IMR-90 (cell line): Measurements from ENCODE around the gene OR13G1.

ENCODE experiments used
- BHLHE40 ChIP-seq: fragments of 150-350 bp; IDR thresholded peaks from 2 replicates; pipeline ENCODE4 v1.6.1; 2016; ENCODE audit warnings: mild to moderate bottlenecking, low read depth, low read length
- ELK1 ChIP-seq: fragments of 150-350 bp; IDR thresholded peaks from 2 replicates; pipeline ENCODE4 v1.6.1; 2016; ENCODE audit warnings: low read depth, mild to moderate bottlenecking, low read length, moderate library complexity, borderline replicate concordance
- MXI1 ChIP-seq: IDR thresholded peaks from 2 replicates; pipeline ENCODE4 v1.6.1; 2012; ENCODE audit warnings: low read depth, mild to moderate bottlenecking, low read length, moderate library complexity, borderline replicate concordance
- POLR2A ChIP-seq: IDR thresholded peaks from 2 replicates; pipeline ENCODE4 v1.6.1; 2012; ENCODE audit warnings: mild to moderate bottlenecking, low read depth, low read length
- RCOR1 ChIP-seq: IDR thresholded peaks from 2 replicates; pipeline ENCODE4 v1.6.1; 2012; ENCODE audit warnings: mild to moderate bottlenecking, low read length, improper control_type of control experiment; ENCODE audit not compliant: insufficient replicate concordance
- TF ChIP-seq, protein P1 (sequence below): conservative IDR thresholded peaks from 2 replicates; pipeline ENCODE4 v1.5.1; 2012; ENCODE audit warnings: mild to moderate bottlenecking, low read depth, low read length, improper control_type of control experiment

- TF ChIP-seq POLR2A (no peak), ELK1 (no peak), RCOR1 (no peak), BHLHE40 (no peak), MXI1 (no peak)
- TF ChIP-seq, protein P1, sequence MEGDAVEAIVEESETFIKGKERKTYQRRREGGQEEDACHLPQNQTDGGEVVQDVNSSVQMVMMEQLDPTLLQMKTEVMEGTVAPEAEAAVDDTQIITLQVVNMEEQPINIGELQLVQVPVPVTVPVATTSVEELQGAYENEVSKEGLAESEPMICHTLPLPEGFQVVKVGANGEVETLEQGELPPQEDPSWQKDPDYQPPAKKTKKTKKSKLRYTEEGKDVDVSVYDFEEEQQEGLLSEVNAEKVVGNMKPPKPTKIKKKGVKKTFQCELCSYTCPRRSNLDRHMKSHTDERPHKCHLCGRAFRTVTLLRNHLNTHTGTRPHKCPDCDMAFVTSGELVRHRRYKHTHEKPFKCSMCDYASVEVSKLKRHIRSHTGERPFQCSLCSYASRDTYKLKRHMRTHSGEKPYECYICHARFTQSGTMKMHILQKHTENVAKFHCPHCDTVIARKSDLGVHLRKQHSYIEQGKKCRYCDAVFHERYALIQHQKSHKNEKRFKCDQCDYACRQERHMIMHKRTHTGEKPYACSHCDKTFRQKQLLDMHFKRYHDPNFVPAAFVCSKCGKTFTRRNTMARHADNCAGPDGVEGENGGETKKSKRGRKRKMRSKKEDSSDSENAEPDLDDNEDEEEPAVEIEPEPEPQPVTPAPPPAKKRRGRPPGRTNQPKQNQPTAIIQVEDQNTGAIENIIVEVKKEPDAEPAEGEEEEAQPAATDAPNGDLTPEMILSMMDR = no peak
These were observed 21.8 kb upstream of the OR13G1 start for GRCh38 chr1:247701338-247701737.
